Upper lobe of left lung (tissue), 4 donors: ENCODE measurements around the gene OSBP2.

ENCODE experiments used
- EP300 ChIP-seq, 4 donors: sonication (generic); formaldehyde crosslinking; IDR thresholded peaks; one replicate each; pipeline ENCODE4 v1.5.1; 2017; ENCODE audit warnings: antibody characterized with exemption in 4 of 4, control low read depth in 2 of 4
- TF ChIP-seq, protein P1 (sequence below), 6 experiments: fragments of 450-650 bp in 4 of 6; fragments of 200-600 bp in 2 of 6; sonication (generic) in 2 of 6; IDR thresholded peaks; one replicate each; pipeline ENCODE4 v1.5.1; 2016 to 2019; ENCODE audit warnings: antibody characterized with exemption in 6 of 6

DNA sequence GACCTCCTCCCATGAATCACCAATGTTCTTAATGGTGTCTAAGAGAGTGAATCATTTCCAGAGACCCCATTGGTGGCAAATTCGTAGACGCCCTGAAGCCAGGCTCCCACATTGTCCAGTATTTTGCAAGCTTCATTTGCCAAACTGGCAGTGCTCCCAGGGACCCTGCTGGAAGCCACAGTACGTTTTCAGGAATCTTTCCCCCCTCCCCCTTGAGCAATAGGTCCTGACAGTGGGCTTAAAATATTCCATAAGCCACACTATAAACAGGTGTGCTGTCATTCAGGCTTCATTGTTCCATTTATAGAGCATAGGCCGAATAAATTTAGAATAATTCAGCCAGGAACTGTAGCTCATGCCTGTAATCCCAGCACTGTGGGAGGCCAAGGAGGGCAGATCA, 148.6 kb downstream of the OSBP2 start:
- no peak for TF ChIP-seq EP300 (IDR thresholded peaks at IDR 0.05)
- TF ChIP-seq, protein P1, sequence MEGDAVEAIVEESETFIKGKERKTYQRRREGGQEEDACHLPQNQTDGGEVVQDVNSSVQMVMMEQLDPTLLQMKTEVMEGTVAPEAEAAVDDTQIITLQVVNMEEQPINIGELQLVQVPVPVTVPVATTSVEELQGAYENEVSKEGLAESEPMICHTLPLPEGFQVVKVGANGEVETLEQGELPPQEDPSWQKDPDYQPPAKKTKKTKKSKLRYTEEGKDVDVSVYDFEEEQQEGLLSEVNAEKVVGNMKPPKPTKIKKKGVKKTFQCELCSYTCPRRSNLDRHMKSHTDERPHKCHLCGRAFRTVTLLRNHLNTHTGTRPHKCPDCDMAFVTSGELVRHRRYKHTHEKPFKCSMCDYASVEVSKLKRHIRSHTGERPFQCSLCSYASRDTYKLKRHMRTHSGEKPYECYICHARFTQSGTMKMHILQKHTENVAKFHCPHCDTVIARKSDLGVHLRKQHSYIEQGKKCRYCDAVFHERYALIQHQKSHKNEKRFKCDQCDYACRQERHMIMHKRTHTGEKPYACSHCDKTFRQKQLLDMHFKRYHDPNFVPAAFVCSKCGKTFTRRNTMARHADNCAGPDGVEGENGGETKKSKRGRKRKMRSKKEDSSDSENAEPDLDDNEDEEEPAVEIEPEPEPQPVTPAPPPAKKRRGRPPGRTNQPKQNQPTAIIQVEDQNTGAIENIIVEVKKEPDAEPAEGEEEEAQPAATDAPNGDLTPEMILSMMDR (IDR thresholded peaks at IDR 0.05), result no peak
